Gastroesophageal sphincter (tissue), 4 donors: ENCODE data around the gene RELT. TPM values are rescaled to one million over a fixed set of nuclear protein-coding genes. Genes with fewer than 3 reads are reported as not detected.

Experiments
- ATAC-seq: fragments of 150-250 bp; one replicate; pipeline ENCODE4 v1.9.1; 2016; ENCODE audit warnings: mild to moderate bottlenecking, moderate library complexity
- H3K27ac ChIP-seq, 4 donors: fragments of 200-600 bp; sonication (generic) in 3 of 4; 1 replicate in 3 of 4; 2 replicates in 1 of 4; pipeline ENCODE4 v1.5.1; 2016 to 2019
- H3K27me3 ChIP-seq: fragments of 200-600 bp; sonication (generic); one replicate; pipeline ENCODE4 v1.5.1; 2019
- H3K36me3 ChIP-seq, 2 donors: fragments of 200-600 bp; sonication (generic); one replicate each; pipeline ENCODE4 v1.5.1; 2019; ENCODE audit warnings: control low read depth in 1 of 2
- H3K4me1 ChIP-seq, 3 donors: fragments of 200-600 bp; sonication (generic); 1 replicate in 2 of 3; 2 replicates in 1 of 3; pipeline ENCODE4 v1.5.1; 2016 to 2019; ENCODE audit warnings: control low read depth in 2 of 3
- H3K4me3 ChIP-seq, 2 donors: fragments of 200-600 bp; sonication (generic); one replicate each; pipeline ENCODE4 v1.5.1; 2019; ENCODE audit warnings: mild to moderate bottlenecking in 1 of 2, moderate library complexity in 1 of 2
- H3K9me3 ChIP-seq, 3 donors: fragments of 200-600 bp; sonication (generic); one replicate each; pipeline ENCODE4 v1.5.1; 2017 to 2019; ENCODE audit warnings: control low read depth in 2 of 3
- EP300 ChIP-seq: sonication (generic); formaldehyde crosslinking; IDR thresholded peaks from one replicate; pipeline ENCODE4 v1.6.1; 2017; ENCODE audit warnings: antibody characterized with exemption, mild to moderate bottlenecking
- POLR2A ChIP-seq, 2 donors: fragments of 450-650 bp; IDR thresholded peaks; one replicate each; pipeline ENCODE4 v1.6.1; 2017; ENCODE audit warnings: antibody characterized with exemption in 2 of 2, mild to moderate bottlenecking in 2 of 2, moderate library complexity in 1 of 2
- POLR2AphosphoS5 ChIP-seq: sonication (generic); formaldehyde crosslinking; IDR thresholded peaks from one replicate; pipeline ENCODE4 v1.6.1; 2017; ENCODE audit warnings: antibody characterized with exemption
- whole genome bisulfite sequencing, 2 donors: methylation state at CpG; one replicate each; pipeline ENCODE4 v1.1.5; 2018; ENCODE audit warnings: low coverage in 1 of 2; 5-methylcytosine and 5-hydroxymethylcytosine counted together
- total RNA-seq, 4 donors: library from RNA; depleted of rRNA; stranded (reverse); fragments of >200 nt; gene quantifications; one replicate each; pipeline ENCODE4 v1.1.0, GENCODE V29; 2016
- TF ChIP-seq, protein P1 (sequence below), 4 experiments: fragments of 200-600 bp in 2 of 4; fragments of 450-650 bp in 2 of 4; sonication (generic) in 1 of 4; IDR thresholded peaks; one replicate each; pipeline ENCODE4 v1.5.1; 2017 to 2019; ENCODE audit warnings: antibody characterized with exemption in 4 of 4, mild to moderate bottlenecking in 2 of 4, moderate library complexity in 2 of 4

The RELT gene
- total RNA-seq, 4 donors from 2014 or later = 2.3 to 5.7 (median 3.5) TPM

DNA sequence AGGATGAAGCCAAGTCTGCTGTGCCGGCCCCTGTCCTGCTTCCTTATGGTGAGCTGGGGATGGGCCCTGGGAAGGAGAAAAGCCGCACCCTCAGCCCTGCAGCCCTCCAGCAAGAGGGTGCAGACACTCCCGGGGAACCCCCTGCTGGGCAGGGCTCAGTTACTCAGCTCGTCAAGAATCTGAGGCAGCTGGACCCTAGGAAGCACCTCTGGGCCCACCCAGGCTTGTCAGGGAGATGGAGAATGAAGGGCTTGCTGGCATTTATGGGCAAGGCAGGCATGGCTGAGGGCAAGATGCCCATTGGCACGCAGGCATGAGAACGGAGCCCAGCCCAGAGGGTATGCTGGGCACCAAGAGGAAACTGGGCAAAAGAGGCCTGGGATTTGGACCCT, 12.9 kb downstream of the RELT start:
- 90% methylated on average over 2 of the region's 6 CpGs; no CpG with 5 or more reads in 1 of the 2 donors for WGBS, 2 donors
- ATAC-seq = no peak
- no peak for TF ChIP-seq POLR2A (IDR thresholded peaks at IDR 0.05)
- no peak for TF ChIP-seq EP300
- no peaks in the 10 kb centered on the region for H3K36me3 ChIP-seq
- H3K4me1 ChIP-seq = peaks cover 0 to 50% (median 1%) of the 10 kb centered on the region in 3 donors
- no peaks in the 10 kb centered on the region for H3K9me3 ChIP-seq
- H3K4me3 ChIP-seq = no peak overlapping the region
- H3K27me3 ChIP-seq = no peaks in the 10 kb centered on the region
- no peak overlapping the region for H3K27ac ChIP-seq

DNA sequence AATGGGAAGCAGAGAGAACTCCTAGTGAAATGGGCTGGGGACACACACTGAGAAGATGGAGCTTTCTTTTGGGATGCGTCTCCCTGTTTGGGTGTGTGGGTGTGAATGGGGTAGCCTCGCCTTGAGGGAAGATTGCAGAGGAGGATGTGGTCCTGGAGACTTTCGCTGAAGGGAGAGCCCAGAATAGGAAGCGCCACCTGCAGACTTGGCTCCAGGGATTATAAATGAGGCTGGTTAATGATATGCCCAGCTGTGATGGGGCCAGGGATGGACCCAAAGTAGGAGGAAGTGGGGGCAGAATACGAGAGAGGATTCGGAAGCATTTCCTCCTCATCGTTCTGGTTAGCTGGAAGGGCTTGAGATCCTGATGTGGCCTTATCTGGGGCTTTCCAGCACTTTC, 13.7 kb downstream of the RELT start:
- Histone ChIP-seq H3K27me3 (no peaks in the 10 kb centered on the region), H3K4me3 (no peak overlapping the region), H3K36me3 (no peaks in the 10 kb centered on the region), H3K27ac (no peak overlapping the region), H3K4me1 (peaks cover 0 to 42% (median 0%) of the 10 kb centered on the region in 3 donors), H3K9me3 (no peaks in the 10 kb centered on the region)
- TF ChIP-seq, protein P1, sequence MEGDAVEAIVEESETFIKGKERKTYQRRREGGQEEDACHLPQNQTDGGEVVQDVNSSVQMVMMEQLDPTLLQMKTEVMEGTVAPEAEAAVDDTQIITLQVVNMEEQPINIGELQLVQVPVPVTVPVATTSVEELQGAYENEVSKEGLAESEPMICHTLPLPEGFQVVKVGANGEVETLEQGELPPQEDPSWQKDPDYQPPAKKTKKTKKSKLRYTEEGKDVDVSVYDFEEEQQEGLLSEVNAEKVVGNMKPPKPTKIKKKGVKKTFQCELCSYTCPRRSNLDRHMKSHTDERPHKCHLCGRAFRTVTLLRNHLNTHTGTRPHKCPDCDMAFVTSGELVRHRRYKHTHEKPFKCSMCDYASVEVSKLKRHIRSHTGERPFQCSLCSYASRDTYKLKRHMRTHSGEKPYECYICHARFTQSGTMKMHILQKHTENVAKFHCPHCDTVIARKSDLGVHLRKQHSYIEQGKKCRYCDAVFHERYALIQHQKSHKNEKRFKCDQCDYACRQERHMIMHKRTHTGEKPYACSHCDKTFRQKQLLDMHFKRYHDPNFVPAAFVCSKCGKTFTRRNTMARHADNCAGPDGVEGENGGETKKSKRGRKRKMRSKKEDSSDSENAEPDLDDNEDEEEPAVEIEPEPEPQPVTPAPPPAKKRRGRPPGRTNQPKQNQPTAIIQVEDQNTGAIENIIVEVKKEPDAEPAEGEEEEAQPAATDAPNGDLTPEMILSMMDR (IDR thresholded peaks at IDR 0.05) = no peak
- TF ChIP-seq EP300 (no peak), POLR2A (IDR thresholded peaks at IDR 0.05) (no peak), POLR2AphosphoS5 (no peak)
- 100% methylated on average over 2 of the region's 7 CpGs for WGBS, 2 donors
- ATAC-seq = no peak

DNA sequence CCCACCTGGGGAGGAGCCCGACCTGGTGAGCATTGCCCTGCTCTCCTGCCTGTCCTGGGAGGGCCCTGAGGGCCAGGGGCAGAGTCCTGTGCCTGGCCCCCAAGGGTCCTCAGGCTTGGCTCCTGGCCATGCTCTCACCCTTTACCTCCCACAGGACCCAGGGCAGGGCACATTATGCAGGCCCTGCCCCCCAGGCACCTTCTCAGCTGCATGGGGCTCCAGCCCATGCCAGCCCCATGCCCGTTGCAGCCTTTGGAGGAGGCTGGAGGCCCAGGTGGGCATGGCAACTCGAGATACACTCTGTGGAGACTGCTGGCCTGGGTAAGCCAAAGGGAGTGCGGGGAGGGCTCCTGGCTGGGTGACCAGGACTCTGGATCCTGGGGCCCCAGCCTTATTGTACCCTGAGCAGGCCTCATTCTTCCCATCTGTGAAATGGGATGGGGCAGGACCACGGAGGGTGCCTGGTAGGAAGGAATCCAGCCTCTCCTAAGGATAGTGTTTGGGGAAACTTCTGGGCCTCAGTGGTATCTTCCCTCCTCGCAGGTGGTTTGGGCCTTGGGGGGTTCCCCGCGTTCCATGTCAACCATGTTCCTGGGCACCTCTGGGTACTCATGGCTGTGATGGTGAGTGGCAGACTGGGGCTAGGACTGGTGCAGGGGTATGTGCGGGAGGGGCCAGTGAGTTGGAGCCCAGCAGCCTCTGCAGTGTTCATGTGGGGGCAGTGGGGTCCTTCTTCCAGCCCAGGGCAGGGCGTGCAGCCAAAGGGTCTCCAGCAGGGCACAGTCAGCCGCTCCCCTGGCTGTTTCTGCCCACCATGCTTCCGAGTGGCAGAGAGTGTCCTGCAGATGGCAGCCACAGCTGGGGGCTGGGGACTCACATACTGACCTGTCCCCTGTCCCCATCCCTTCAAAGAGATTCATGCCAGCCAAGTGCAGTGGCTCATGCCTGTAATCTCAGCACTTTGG, 14.7 kb downstream of the RELT start:
- ATAC-seq = no peak
- H3K27me3 ChIP-seq = no peaks in the 10 kb centered on the region
- no peaks in the 10 kb centered on the region for H3K36me3 ChIP-seq
- no peaks in the 10 kb centered on the region for H3K9me3 ChIP-seq
- peaks cover 0 to 35% (median 0%) of the 10 kb centered on the region in 3 donors for H3K4me1 ChIP-seq
- no peak overlapping the region for H3K4me3 ChIP-seq
- 80% methylated on average over 1 of the region's 12 CpGs; no CpG with 5 or more reads in 1 of the 2 donors for WGBS, 2 donors
- H3K27ac ChIP-seq = no peak overlapping the region
- TF ChIP-seq POLR2AphosphoS5 = no peak
- TF ChIP-seq POLR2A (IDR thresholded peaks at IDR 0.05) = no peak
- TF ChIP-seq, protein P1 (IDR thresholded peaks at IDR 0.05) = no peak
- TF ChIP-seq EP300 = no peak

DNA sequence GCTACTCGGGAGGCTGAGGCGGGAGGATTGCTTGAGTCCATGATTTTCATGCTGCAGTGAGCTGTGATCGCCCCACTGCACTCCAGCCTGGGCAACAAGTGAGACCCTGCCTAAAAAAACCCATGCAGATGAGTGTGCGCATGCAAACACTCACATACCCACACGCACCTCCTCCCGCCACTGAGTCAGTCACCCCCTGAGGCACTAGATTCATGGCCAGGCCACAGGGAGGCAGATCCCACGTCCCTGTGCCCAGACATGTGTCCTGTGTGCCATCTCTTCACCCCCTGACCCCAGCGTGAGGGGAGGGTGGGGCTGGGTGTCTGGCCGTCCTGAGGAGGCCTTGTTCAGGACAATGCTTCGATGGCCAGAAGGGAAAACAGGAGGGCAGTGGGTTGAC, 15.5 kb downstream of the RELT start:
- TF ChIP-seq, protein P1 (IDR thresholded peaks at IDR 0.05) = no peak
- no peaks in the 10 kb centered on the region for H3K9me3 ChIP-seq
- ATAC-seq = no peak
- no peak overlapping the region for H3K27ac ChIP-seq
- no peak overlapping the region for H3K4me3 ChIP-seq
- peaks cover 0 to 28% (median 0%) of the 10 kb centered on the region in 3 donors for H3K4me1 ChIP-seq
- no peaks in the 10 kb centered on the region for H3K27me3 ChIP-seq
- H3K36me3 ChIP-seq = no peaks in the 10 kb centered on the region
- 100% methylated on average over 2 of the region's 10 CpGs; no CpG with 5 or more reads in 1 of the 2 donors for WGBS, 2 donors

DNA sequence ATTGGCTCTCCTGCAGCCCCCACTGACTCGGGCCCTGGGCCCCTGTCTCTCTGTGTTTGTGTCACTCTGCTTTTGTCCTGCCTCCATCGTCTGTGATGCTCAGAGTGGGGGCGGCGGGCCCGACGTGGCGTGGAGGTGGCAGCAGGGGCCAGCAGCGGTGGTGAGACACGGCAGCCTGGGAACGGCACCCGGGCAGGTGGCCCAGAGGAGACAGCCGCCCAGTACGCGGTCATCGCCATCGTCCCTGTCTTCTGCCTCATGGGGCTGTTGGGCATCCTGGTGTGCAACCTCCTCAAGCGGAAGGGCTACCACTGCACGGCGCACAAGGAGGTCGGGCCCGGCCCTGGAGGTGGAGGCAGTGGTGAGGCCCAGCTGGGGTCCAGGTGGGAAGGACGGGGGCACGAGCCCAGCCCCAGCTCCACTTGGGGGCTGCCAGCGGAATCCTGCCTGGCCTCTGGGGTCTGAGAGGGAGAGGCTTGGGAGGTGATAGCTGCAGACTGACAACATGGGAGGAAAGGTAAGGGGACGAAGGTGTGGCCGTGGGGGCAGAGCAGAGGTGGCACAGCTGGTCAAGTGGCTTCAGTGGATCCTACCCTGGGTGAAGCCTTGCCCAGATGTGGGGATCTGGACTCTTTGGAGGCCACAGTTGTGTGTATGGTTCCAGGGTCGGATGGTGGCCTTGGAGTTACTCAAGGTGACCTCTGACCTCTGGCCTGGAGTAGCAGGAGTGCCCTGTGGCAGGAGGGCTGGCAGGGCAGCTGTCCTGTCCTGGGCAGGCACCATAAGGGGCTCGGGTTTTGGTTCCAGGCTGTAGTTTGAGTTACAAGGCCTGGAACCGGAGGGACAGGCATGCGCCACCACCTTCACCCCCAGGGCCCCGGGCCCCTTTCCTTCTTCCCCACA, 16.2 kb downstream of the RELT start:
- Histone ChIP-seq H3K9me3 (no peaks in the 10 kb centered on the region), H3K4me1 (peaks cover 0 to 25% (median 0%) of the 10 kb centered on the region in 3 donors), H3K4me3 (no peak overlapping the region), H3K27me3 (no peaks in the 10 kb centered on the region), H3K36me3 (no peaks in the 10 kb centered on the region), H3K27ac (no peak overlapping the region)
- no peak for ATAC-seq
- 93 to 96% methylated on average over 3 to 4 of the region's 31 CpGs for WGBS, 2 donors
- TF ChIP-seq EP300 (no peak), POLR2A (IDR thresholded peaks at IDR 0.05) (no peak), POLR2AphosphoS5 (no peak)
- TF ChIP-seq, protein P1 (IDR thresholded peaks at IDR 0.05) = no peak
